Activated naive CD8-positive, alpha-beta T cell treated with anti-CD3 and anti-CD28 coated beads for 36 hours (primary cell): ENCODE measurements around the gene ATG5. TPM values are rescaled to one million over a fixed set of nuclear protein-coding genes. Genes with fewer than 3 reads are reported as not detected.

ENCODE experiments used
- DNase-seq: peaks from one replicate; pipeline ENCODE4 v3.0.0; 2021
- H3K27ac Mint-ChIP-seq: one replicate; pipeline ENCODE4 v1.8.0; 2022; ENCODE audit warnings: mild to moderate bottlenecking, moderate library complexity, mixed read lengths
- H3K27me3 Mint-ChIP-seq: one replicate; pipeline ENCODE4 v1.8.0; 2022; ENCODE audit warnings: mild to moderate bottlenecking, mixed read lengths
- H3K36me3 Mint-ChIP-seq: one replicate; pipeline ENCODE4 v1.8.0; 2021; ENCODE audit warnings: mild to moderate bottlenecking, mixed read lengths
- H3K4me1 Mint-ChIP-seq: one replicate; pipeline ENCODE4 v1.8.0; 2021; ENCODE audit warnings: mixed read lengths
- H3K4me3 Mint-ChIP-seq: one replicate; pipeline ENCODE4 v1.8.0; 2022; ENCODE audit warnings: mild to moderate bottlenecking, moderate library complexity, mixed read lengths
- H3K9me3 Mint-ChIP-seq: one replicate; pipeline ENCODE4 v1.8.0; 2022; ENCODE audit warnings: mixed read lengths
- total RNA-seq, 2 experiments: library from RNA; stranded (reverse); gene quantifications; one replicate each; pipeline ENCODE4 v1.2.3, GENCODE V29; 2021

The ATG5 gene
- total RNA-seq, 2 experiments from 2014 or later = 36.9 to 41.8 TPM

DNA sequence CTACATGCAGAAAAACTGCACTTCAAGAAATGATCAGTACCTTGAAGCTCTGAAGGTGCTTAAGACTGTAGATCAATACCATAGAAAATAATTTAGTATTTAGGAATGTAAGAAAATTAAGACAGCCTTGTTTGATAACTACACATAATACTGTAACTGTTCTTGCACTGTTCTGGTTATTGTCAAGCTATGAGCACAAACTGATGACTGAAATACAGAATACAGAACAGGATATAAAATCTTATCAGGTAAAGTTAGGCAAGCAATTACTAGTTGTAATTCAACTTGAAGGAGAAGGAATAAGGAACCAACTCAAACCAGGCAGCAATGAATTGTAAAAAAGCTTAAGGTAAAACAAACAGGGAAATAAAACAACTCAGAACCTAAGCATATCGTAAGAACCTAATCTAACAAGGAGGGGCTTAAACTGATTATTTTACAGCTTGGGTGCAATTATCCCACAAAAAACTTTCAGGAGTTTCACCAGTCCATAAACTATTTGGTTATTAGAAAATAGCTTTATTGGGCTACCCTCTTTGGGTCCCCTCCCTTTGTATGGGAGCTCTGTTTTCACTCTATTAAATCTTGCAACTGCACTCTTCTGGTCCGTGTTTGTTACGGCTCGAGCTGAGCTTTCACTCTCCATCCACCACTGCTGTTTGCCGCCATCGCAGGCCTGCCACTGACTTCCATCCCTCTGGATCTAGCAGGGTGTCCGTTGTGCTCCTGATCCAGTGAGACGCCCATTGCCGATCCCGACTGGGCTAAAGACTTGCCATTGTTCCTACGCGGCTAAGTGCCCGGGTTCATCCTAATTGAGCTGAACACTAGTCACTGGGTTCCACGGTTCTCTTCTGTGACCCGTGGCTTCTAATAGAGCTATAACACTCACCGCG lies 97.7 kb downstream of the ATG5 start:
- no peak for DNase-seq
- Mint-ChIP-seq H3K27me3 (no peaks in the 10 kb centered on the region), H3K9me3 (no peaks in the 10 kb centered on the region), H3K4me1 (peaks cover 7% of the 10 kb centered on the region), H3K4me3 (no peak overlapping the region), H3K27ac (peak overlapping the region; percentile 6), H3K36me3 (peaks cover 13% of the 10 kb centered on the region)

DNA sequence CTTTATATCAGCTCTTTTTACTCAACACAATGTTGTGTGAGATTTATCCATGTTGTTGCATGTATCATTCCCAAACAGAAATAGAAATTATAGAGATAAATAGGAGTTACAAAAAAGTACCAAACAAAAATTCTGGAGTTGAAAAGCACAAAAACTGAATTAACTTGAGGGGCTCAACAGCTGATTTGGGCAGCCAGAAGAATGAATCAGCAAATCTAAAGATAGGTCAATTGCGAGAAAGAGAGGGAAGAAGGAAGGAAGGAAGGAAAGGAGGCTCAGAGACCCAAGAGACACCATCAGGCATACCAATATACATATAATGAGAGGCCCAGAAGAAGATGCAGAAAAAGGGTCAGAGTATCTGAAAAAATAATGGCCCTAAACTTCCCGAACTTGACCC lies 98.9 kb downstream of the ATG5 start:
- no peak overlapping the region for H3K4me3 Mint-ChIP-seq
- peaks cover 7% of the 10 kb centered on the region for H3K4me1 Mint-ChIP-seq
- H3K36me3 Mint-ChIP-seq = peaks cover 13% of the 10 kb centered on the region
- DNase-seq = no peak
- no peaks in the 10 kb centered on the region for H3K27me3 Mint-ChIP-seq
- no peaks in the 10 kb centered on the region for H3K9me3 Mint-ChIP-seq
- H3K27ac Mint-ChIP-seq = no peak overlapping the region

GRCh38 chr6:106225581-106225980 lies 100.0 kb downstream of the ATG5 start:
- Mint-ChIP-seq H3K9me3 (no peaks in the 10 kb centered on the region), H3K27me3 (no peaks in the 10 kb centered on the region), H3K36me3 (peaks cover 13% of the 10 kb centered on the region), H3K4me3 (no peak overlapping the region), H3K27ac (peak overlapping the region; percentile 4), H3K4me1 (peaks cover 7% of the 10 kb centered on the region)
- no peak for DNase-seq

DNA sequence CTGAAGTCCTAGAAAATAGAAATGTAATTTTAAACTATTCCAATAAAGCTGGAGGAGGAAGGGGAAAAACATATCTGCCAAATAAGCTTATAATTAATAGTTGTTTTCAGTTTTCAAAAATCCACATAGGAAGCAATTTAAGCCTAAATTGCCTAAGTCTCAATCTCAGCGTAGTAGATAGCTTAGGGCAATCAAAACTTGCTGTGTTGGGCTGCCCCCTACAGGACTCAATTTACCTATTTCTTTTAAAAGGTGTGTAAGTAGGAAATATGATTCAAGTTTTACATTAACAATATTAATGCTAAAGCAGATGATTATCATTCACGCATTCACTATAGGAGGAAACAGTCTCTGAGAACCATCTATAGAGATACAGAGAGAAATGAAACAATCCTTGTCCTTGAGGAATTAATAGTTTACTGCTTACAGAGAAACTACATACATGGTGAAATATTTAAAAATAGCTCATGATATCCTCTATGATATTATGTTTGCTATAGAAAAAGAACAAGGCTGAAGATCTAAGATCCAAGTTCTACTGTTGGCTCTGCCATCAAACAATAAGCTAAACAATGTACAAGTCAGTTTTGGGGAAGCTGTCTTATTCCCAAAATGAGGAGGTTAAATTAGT lies 102.1 kb downstream of the ATG5 start:
- Mint-ChIP-seq H3K27me3 (no peaks in the 10 kb centered on the region), H3K9me3 (no peaks in the 10 kb centered on the region), H3K27ac (no peak overlapping the region), H3K4me3 (no peak overlapping the region), H3K36me3 (peaks cover 15% of the 10 kb centered on the region), H3K4me1 (peaks cover 12% of the 10 kb centered on the region)
- peak; percentile 43 for DNase-seq

- H3K27ac Mint-ChIP-seq = no peak overlapping the region
- peaks cover 17% of the 10 kb centered on the region for H3K4me1 Mint-ChIP-seq
- no peaks in the 10 kb centered on the region for H3K9me3 Mint-ChIP-seq
- H3K36me3 Mint-ChIP-seq = peaks cover 7% of the 10 kb centered on the region
- DNase-seq = no peak
- H3K4me3 Mint-ChIP-seq = no peak overlapping the region
- no peaks in the 10 kb centered on the region for H3K27me3 Mint-ChIP-seq
Measured at GRCh38 chr6:106220485-106220884, 105.1 kb downstream of the ATG5 start.

- Mint-ChIP-seq H3K27ac (no peak overlapping the region), H3K4me3 (no peak overlapping the region), H3K4me1 (peaks cover 20% of the 10 kb centered on the region), H3K36me3 (peaks cover 8% of the 10 kb centered on the region), H3K9me3 (no peaks in the 10 kb centered on the region), H3K27me3 (no peaks in the 10 kb centered on the region)
- DNase-seq = no peak
Measured at GRCh38 chr6:106216527-106216926, 109.0 kb downstream of the ATG5 start.

DNA sequence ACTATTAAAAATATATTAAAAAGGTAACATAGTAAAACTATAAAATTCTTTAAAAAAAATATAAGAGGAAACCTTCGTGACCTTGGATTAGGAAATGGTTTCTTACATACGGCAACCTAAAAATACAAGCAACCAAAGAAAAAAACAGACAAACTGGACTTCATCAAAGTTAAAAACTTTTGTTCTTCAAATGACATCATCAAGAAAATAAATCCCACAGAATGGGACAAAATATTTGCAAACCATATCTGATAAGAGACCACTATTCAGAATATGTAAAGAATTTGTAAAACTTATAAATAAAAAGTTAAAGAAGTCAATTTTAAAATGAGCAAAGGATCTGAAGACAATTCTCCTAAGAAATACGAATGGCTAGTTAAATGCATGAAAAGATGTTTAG lies 110.0 kb downstream of the ATG5 start:
- Mint-ChIP-seq H3K36me3 (peaks cover 13% of the 10 kb centered on the region), H3K4me3 (no peak overlapping the region), H3K9me3 (no peaks in the 10 kb centered on the region), H3K27ac (no peak overlapping the region), H3K4me1 (peaks cover 20% of the 10 kb centered on the region), H3K27me3 (no peaks in the 10 kb centered on the region)
- DNase-seq = no peak

GRCh38 chr6:106214531-106214930 lies 111.0 kb downstream of the ATG5 start:
- DNase-seq = no peak
- Mint-ChIP-seq H3K4me3 (no peak overlapping the region), H3K27ac (no peak overlapping the region), H3K9me3 (peaks cover under 1% of the 10 kb centered on the region), H3K27me3 (no peaks in the 10 kb centered on the region), H3K36me3 (peaks cover 12% of the 10 kb centered on the region), H3K4me1 (peaks cover 20% of the 10 kb centered on the region)

DNA sequence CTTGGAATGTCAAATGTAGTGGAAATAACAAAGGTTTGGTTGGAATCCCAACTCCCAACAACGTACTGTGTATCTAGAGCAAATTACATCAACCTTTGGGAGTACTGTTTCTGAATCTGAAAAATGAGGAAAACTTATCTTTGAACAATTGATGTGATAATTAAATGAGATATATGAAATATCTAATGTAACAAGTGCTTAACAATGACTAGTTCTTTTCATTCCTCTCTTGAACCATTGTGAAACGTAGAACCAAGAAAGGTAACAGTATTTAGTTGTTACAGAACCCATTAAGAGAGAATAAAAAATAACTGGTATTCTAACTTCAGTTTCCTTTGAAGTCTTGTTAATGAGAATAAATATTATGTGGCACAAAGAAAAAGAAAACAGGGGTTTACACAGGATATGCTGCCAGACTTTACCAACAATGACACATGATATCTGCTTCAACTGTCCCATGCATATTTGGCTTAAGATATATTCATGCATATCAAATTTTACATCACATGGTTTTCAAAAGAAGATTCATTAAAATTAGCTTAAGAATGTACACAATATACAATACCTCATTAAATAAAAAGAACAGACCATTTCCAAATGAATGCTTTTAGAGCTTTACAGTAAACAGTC lies 111.8 kb downstream of the ATG5 start:
- Mint-ChIP-seq H3K4me3 (no peak overlapping the region), H3K27ac (no peak overlapping the region), H3K9me3 (peaks cover 6% of the 10 kb centered on the region), H3K27me3 (no peaks in the 10 kb centered on the region), H3K4me1 (peaks cover 20% of the 10 kb centered on the region), H3K36me3 (peaks cover 18% of the 10 kb centered on the region)
- DNase-seq = no peak

GRCh38 chr6:106212576-106212975 lies 113.0 kb downstream of the ATG5 start:
- Mint-ChIP-seq H3K27me3 (no peaks in the 10 kb centered on the region), H3K36me3 (peaks cover 19% of the 10 kb centered on the region), H3K9me3 (peaks cover 6% of the 10 kb centered on the region), H3K27ac (no peak overlapping the region), H3K4me3 (no peak overlapping the region), H3K4me1 (peaks cover 16% of the 10 kb centered on the region)
- DNase-seq = no peak

DNA sequence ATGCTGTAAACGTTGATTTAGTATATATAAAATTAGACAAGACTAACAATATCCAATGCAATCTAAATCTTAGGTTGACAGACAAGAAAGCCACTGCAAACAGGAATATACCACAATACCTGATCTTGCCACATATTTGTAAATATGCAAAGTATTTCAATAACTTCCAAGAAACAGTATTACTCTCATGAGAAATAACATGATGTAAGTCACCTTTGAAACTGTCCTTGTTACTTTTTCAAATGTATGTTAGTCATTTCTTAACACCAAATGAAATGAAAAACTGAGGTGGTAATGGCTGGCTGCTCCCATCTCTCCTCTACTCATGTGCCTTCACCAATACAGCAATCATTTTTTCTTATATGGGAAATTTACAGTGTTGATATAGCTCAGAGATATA lies 118.7 kb downstream of the ATG5 start:
- Mint-ChIP-seq H3K27me3 (no peaks in the 10 kb centered on the region), H3K36me3 (peaks cover 50% of the 10 kb centered on the region), H3K4me1 (peaks cover 17% of the 10 kb centered on the region), H3K27ac (peak overlapping the region; percentile 55), H3K9me3 (peaks cover 6% of the 10 kb centered on the region), H3K4me3 (no peak overlapping the region)
- no peak for DNase-seq

DNA sequence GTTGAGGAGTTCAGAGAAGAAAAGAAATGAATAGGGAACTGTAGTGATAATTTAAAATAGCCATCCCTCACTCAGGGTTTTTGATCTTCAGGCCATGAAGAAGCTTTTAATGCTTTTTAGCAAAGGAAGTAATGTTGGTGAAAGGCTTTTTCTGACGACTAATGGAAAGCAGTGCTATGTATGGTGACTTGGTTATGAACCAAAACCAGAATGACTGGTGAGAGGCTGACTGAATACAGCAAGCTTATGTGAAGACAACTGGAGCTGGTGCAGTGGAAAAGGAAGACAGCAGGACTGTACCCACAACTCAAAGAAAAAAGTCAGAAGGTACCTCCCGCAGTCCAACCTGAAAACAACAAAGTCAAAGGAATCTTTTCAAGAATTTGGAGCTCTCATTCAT lies 120.6 kb downstream of the ATG5 start:
- Mint-ChIP-seq H3K27me3 (no peaks in the 10 kb centered on the region), H3K4me3 (no peak overlapping the region), H3K27ac (no peak overlapping the region), H3K4me1 (peaks cover 17% of the 10 kb centered on the region), H3K9me3 (peaks cover 6% of the 10 kb centered on the region), H3K36me3 (peaks cover 55% of the 10 kb centered on the region)
- DNase-seq = no peak

GRCh38 chr6:106199998-106200397 lies 125.6 kb downstream of the ATG5 start:
- Mint-ChIP-seq H3K27me3 (no peaks in the 10 kb centered on the region), H3K36me3 (peaks cover 65% of the 10 kb centered on the region), H3K4me1 (peaks cover 35% of the 10 kb centered on the region), H3K4me3 (no peak overlapping the region), H3K9me3 (no peaks in the 10 kb centered on the region), H3K27ac (no peak overlapping the region)
- no peak for DNase-seq

DNA sequence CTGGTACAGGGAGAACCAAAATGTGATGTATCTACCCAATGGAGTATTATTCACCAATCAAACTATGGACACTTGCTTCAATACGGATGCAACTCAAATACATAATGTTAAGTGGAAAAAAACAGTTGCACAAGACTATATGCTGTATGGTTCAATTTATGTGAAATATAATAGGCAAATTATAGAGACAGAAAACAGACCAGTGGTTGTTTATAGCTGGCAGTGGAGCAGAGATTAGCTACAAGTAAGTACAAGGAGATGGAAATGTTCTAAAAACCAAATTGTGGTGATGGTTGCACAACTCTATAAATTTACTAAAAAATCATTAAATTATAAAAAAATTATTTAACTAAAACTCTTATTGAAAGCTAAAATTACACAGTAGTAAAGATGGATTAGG lies 126.2 kb downstream of the ATG5 start:
- Mint-ChIP-seq H3K9me3 (no peaks in the 10 kb centered on the region), H3K4me3 (no peak overlapping the region), H3K36me3 (peaks cover 65% of the 10 kb centered on the region), H3K4me1 (peaks cover 35% of the 10 kb centered on the region), H3K27me3 (no peaks in the 10 kb centered on the region), H3K27ac (no peak overlapping the region)
- DNase-seq = no peak

- Mint-ChIP-seq H3K4me3 (no peak overlapping the region), H3K27ac (peak overlapping the region; percentile 74), H3K36me3 (peaks cover 58% of the 10 kb centered on the region), H3K4me1 (peaks cover 45% of the 10 kb centered on the region), H3K9me3 (no peaks in the 10 kb centered on the region), H3K27me3 (no peaks in the 10 kb centered on the region)
- no peak for DNase-seq
Measured at GRCh38 chr6:106197441-106197840, 128.1 kb downstream of the ATG5 start.
